Measurements from ENCODE around the gene NAA35.

NAA35 gene

GRCh38 chr9:86021166-86021565, 80.2 kb downstream of the NAA35 start:
- no peaks in the 10 kb centered on the region for H3K27me3 ChIP-seq (ENCODE audit: control insufficient read depth, insufficient read depth, low read length, poor library complexity, severe bottlenecking)
- H3K4me1 ChIP-seq (ENCODE audit: control insufficient read depth, insufficient read depth, low read length) = no peaks in the 10 kb centered on the region
- no peak overlapping the region for H3K4me3 ChIP-seq (ENCODE audit: insufficient read depth, low read depth, low read length)
- H3K9me3 ChIP-seq (ENCODE audit: control insufficient read depth, low read length) = no peaks in the 10 kb centered on the region
- H3K36me3 ChIP-seq (ENCODE audit: control insufficient read depth, insufficient read depth, low read length) = peaks cover 26% of the 10 kb centered on the region
- H3K27ac ChIP-seq (ENCODE audit: insufficient read depth, low read depth, low read length, poor library complexity, severe bottlenecking) = no peak overlapping the region
- 94 to 95% methylated on average over 6 of the region's 6 CpGs for WGBS, 2 experiments

DNA sequence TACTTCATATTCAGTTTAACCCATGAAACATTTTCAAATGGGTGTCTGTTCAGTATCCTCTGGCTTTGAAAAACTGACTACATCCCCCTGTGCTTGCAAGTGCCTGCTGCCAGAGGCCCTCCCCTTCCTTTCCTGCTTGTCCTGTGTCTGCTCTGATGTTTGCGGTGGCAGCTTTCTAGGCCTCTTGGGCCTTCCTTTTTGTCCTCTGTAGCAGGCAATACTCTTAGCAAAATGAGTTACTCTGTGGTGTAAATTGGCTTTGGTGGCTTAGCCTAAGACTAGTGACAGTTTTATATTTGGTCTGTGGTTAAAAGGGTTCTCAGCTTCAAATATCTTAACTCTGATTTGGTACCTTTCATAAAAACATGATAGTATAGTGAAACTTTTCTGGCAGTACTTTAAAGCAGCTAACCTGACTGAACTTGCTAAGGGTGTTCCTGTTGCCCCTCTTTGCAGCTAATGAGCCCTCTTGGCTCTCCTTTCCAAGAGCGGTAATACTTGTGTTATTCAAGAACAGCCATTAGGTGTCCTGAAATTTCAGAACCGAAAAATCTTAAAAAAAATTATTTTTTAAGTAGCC, 81.8 kb downstream of the NAA35 start:
- Histone ChIP-seq H3K36me3 (ENCODE audit: control insufficient read depth, insufficient read depth, low read length) (peaks cover 27% of the 10 kb centered on the region), H3K4me1 (ENCODE audit: control insufficient read depth, insufficient read depth, low read length) (no peaks in the 10 kb centered on the region), H3K27me3 (ENCODE audit: control insufficient read depth, insufficient read depth, low read length, poor library complexity, severe bottlenecking) (no peaks in the 10 kb centered on the region), H3K4me3 (ENCODE audit: insufficient read depth, low read depth, low read length) (no peak overlapping the region), H3K27ac (ENCODE audit: insufficient read depth, low read depth, low read length, poor library complexity, severe bottlenecking) (no peak overlapping the region), H3K9me3 (ENCODE audit: control insufficient read depth, low read length) (no peaks in the 10 kb centered on the region)
- WGBS, 2 experiments = 93 to 100% methylated on average over 2 to 3 of the region's 3 CpGs

- Histone ChIP-seq H3K9me3 (ENCODE audit: control insufficient read depth, low read length) (no peaks in the 10 kb centered on the region), H3K27me3 (ENCODE audit: control insufficient read depth, insufficient read depth, low read length, poor library complexity, severe bottlenecking) (no peaks in the 10 kb centered on the region), H3K4me1 (ENCODE audit: control insufficient read depth, insufficient read depth, low read length) (no peaks in the 10 kb centered on the region), H3K4me3 (ENCODE audit: insufficient read depth, low read depth, low read length) (no peak overlapping the region), H3K27ac (ENCODE audit: insufficient read depth, low read depth, low read length, poor library complexity, severe bottlenecking) (no peak overlapping the region), H3K36me3 (ENCODE audit: control insufficient read depth, insufficient read depth, low read length) (peaks cover 27% of the 10 kb centered on the region)
- 99 to 100% methylated on average over 2 to 3 of the region's 4 CpGs for WGBS, 2 experiments
Measured at GRCh38 chr9:86027767-86028166, 86.8 kb downstream of the NAA35 start.

DNA sequence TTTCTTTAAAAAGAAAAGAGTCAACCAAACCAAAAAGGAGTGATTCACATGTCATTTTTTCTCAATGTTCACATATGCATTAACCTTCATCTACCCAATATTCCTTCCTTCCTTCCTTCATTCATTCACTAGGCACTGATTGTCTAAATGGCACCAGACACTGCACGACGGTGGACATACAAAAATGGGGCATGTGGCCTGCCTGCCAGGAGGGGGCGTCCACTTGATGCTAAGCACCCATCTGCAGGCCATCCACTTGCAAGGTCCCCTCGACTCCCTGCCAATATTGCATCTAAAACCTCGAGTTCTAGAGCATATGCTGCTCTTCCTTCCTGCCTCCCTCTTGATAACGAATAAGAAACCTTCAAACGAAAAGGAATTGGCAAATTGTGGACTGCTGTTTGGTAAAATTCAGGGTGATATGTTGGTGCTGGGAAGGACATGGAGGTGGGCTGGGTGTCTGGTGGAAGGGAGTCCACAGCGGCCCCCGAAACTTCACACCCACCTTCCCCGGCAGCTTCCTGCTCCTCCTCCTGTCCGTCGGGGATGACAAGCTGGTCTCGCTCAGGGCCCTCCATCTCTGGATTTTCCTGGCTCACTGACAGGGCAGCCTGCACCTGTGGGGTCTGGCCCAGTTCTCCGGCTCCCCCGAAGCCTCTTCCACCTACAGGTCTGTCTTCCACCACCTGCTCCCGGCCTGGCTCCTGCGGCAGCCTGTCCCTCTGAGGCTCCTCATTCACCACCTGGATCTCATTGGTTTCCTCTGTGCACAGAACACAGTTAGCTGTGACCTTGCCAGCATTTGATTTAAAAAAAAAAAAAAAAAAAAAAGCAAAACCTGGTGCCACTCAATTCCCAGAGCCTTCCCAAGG, 94.2 kb downstream of the NAA35 start:
- Histone ChIP-seq H3K27ac (ENCODE audit: insufficient read depth, low read depth, low read length, poor library complexity, severe bottlenecking) (no peak overlapping the region), H3K4me3 (ENCODE audit: insufficient read depth, low read depth, low read length) (no peak overlapping the region), H3K36me3 (ENCODE audit: control insufficient read depth, insufficient read depth, low read length) (peaks cover 21% of the 10 kb centered on the region), H3K27me3 (ENCODE audit: control insufficient read depth, insufficient read depth, low read length, poor library complexity, severe bottlenecking) (no peaks in the 10 kb centered on the region), H3K4me1 (ENCODE audit: control insufficient read depth, insufficient read depth, low read length) (no peaks in the 10 kb centered on the region), H3K9me3 (ENCODE audit: control insufficient read depth, low read length) (no peaks in the 10 kb centered on the region)
- WGBS, 2 experiments = 80 to 82% methylated on average over 17 of the region's 17 CpGs

DNA sequence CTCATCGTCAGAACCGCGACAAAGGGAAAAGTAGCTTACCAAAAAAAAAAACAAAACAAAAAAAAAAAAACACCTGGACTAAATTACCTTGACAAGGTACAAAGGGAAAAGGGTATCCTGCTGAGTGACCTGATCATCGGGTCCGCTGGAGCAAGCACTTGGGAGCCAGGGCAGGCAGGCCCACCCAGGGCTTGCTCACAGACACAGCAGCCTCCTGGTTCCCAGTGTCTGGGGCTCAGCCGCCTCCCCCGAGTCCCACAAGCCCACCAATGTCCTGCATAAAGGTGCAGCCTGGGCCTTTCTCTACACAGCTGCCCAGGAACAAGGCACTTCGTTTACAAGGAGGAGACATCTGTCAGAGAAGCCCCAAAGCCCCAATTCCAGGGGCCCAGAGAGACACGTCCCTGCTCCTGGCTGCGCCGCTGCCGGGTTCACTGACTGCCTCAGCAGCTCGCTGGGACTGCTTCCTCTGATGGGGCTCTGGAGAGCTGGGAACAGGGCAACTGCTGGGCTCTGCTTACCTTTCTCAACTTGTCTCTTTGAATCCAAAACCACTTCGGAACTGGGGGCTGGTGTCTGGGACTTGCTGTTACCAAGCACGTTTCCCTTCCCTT, 95.0 kb downstream of the NAA35 start:
- H3K27me3 ChIP-seq (ENCODE audit: control insufficient read depth, insufficient read depth, low read length, poor library complexity, severe bottlenecking) = no peaks in the 10 kb centered on the region
- 88 to 90% methylated on average over 15 of the region's 15 CpGs for WGBS, 2 experiments
- H3K36me3 ChIP-seq (ENCODE audit: control insufficient read depth, insufficient read depth, low read length) = peaks cover 27% of the 10 kb centered on the region
- no peaks in the 10 kb centered on the region for H3K9me3 ChIP-seq (ENCODE audit: control insufficient read depth, low read length)
- H3K27ac ChIP-seq (ENCODE audit: insufficient read depth, low read depth, low read length, poor library complexity, severe bottlenecking) = no peak overlapping the region
- H3K4me1 ChIP-seq (ENCODE audit: control insufficient read depth, insufficient read depth, low read length) = no peaks in the 10 kb centered on the region
- no peak overlapping the region for H3K4me3 ChIP-seq (ENCODE audit: insufficient read depth, low read depth, low read length)

DNA sequence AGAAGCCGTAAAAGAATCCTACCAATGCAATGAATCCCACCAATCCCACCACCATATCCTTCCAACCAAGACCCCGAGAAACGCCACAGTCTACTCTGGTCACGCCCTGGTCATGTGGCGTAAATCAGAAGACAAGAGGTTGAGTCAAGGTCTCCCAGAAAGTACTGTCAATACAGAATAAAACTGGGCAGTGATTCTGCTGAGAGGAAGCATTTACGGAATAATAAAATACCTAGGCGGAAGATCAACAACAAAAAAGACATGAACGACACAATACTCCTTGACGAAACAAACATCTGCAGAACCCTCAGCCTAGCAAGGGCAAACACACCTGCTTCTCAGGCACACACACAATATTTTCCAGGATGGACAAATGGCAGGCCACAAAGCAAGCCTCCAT, 95.6 kb downstream of the NAA35 start:
- WGBS, 2 experiments = 96 to 97% methylated on average over 9 of the region's 9 CpGs
- Histone ChIP-seq H3K27ac (ENCODE audit: insufficient read depth, low read depth, low read length, poor library complexity, severe bottlenecking) (no peak overlapping the region), H3K9me3 (ENCODE audit: control insufficient read depth, low read length) (no peaks in the 10 kb centered on the region), H3K4me1 (ENCODE audit: control insufficient read depth, insufficient read depth, low read length) (no peaks in the 10 kb centered on the region), H3K4me3 (ENCODE audit: insufficient read depth, low read depth, low read length) (no peak overlapping the region), H3K36me3 (ENCODE audit: control insufficient read depth, insufficient read depth, low read length) (peaks cover 27% of the 10 kb centered on the region), H3K27me3 (ENCODE audit: control insufficient read depth, insufficient read depth, low read length, poor library complexity, severe bottlenecking) (no peaks in the 10 kb centered on the region)

- H3K4me1 ChIP-seq (ENCODE audit: control insufficient read depth, insufficient read depth, low read length) = no peaks in the 10 kb centered on the region
- WGBS, 2 experiments = 94 to 97% methylated on average over 12 of the region's 12 CpGs
- no peaks in the 10 kb centered on the region for H3K9me3 ChIP-seq (ENCODE audit: control insufficient read depth, low read length)
- H3K27ac ChIP-seq (ENCODE audit: insufficient read depth, low read depth, low read length, poor library complexity, severe bottlenecking) = no peak overlapping the region
- H3K4me3 ChIP-seq (ENCODE audit: insufficient read depth, low read depth, low read length) = no peak overlapping the region
- H3K27me3 ChIP-seq (ENCODE audit: control insufficient read depth, insufficient read depth, low read length, poor library complexity, severe bottlenecking) = no peaks in the 10 kb centered on the region
- peaks cover 7% of the 10 kb centered on the region for H3K36me3 ChIP-seq (ENCODE audit: control insufficient read depth, insufficient read depth, low read length)
Measured at GRCh38 chr9:86039991-86040860, 99.3 kb downstream of the NAA35 start.

DNA sequence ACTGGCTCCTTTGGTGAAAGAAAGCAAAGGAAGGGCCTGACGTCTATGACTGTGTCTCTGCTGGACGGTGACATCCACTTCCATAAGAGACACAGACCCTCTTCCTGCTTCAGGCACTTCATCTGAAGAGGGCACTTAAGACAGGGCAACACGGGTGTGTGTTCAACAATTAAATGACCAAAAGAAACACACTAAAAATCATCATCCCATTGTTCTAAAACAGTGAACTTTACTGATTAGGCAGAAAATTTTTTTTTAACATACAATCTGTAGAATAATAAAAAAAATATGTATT, 99.9 kb downstream of the NAA35 start:
- Histone ChIP-seq H3K4me3 (ENCODE audit: insufficient read depth, low read depth, low read length) (no peak overlapping the region), H3K27ac (ENCODE audit: insufficient read depth, low read depth, low read length, poor library complexity, severe bottlenecking) (no peak overlapping the region), H3K27me3 (ENCODE audit: control insufficient read depth, insufficient read depth, low read length, poor library complexity, severe bottlenecking) (no peaks in the 10 kb centered on the region), H3K4me1 (ENCODE audit: control insufficient read depth, insufficient read depth, low read length) (no peaks in the 10 kb centered on the region), H3K9me3 (ENCODE audit: control insufficient read depth, low read length) (no peaks in the 10 kb centered on the region), H3K36me3 (ENCODE audit: control insufficient read depth, insufficient read depth, low read length) (peaks cover 6% of the 10 kb centered on the region)
- 92 to 94% methylated on average over 3 of the region's 3 CpGs for WGBS, 2 experiments

DNA sequence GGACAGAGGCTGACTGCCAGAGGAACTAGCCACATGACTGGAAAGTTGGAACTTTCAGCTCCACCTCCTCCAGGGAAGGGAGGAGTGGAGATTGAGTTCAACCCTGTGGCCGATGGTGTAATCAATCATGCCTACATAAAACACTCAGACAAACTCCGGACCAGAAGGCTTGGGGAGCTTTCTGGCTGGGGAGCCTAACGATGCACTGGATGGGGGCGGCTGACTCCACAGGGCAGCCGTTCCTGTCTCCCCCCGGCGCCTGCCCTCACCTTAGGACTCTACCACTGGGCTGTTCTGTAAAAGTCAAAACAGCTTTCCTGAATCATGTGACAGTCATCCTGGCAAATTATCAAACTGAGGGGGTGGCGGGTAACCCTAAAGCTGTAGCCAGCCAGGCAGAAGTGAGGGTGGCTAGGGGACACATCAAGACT, 100.4 kb downstream of the NAA35 start:
- Histone ChIP-seq H3K36me3 (ENCODE audit: control insufficient read depth, insufficient read depth, low read length) (peaks cover 6% of the 10 kb centered on the region), H3K4me3 (ENCODE audit: insufficient read depth, low read depth, low read length) (no peak overlapping the region), H3K4me1 (ENCODE audit: control insufficient read depth, insufficient read depth, low read length) (no peaks in the 10 kb centered on the region), H3K27me3 (ENCODE audit: control insufficient read depth, insufficient read depth, low read length, poor library complexity, severe bottlenecking) (no peaks in the 10 kb centered on the region), H3K27ac (ENCODE audit: insufficient read depth, low read depth, low read length, poor library complexity, severe bottlenecking) (no peak overlapping the region), H3K9me3 (ENCODE audit: control insufficient read depth, low read length) (no peaks in the 10 kb centered on the region)
- 87 to 92% methylated on average over 8 of the region's 8 CpGs for WGBS, 2 experiments
